ENCODE data around the gene JARID2. TPM values are rescaled to one million over a fixed set of nuclear protein-coding genes. Genes with fewer than 3 reads are reported as not detected.

Gene JARID2
- polyA plus RNA-seq, 1 donor from 2014 or later = 25.5 TPM

GRCh38 chr6:15325540-15325955 lies 79.7 kb downstream of the JARID2 start:
- H3K4me2 ChIP-seq (ENCODE audit: low read length) = no peak overlapping the region
- H3K27ac ChIP-seq (ENCODE audit: low read length) = no peak overlapping the region
- no peaks in the 10 kb centered on the region for H3K9me3 ChIP-seq (ENCODE audit: low read length)
- H3K9ac ChIP-seq (ENCODE audit: low read length) = no peak overlapping the region
- H3K27me3 ChIP-seq (ENCODE audit: insufficient read depth, low read depth, low read length) = no peaks in the 10 kb centered on the region
- TF ChIP-seq POLR2AphosphoS5 (IDR thresholded peaks at IDR 0.05) (no peak), MXI1 (conservative IDR thresholded peaks at IDR 0.05; ENCODE audit: poor library complexity, severe bottlenecking) (no peak), RAD21 (conservative IDR thresholded peaks at IDR 0.05) (no peak), SMC3 (conservative IDR thresholded peaks at IDR 0.05; ENCODE audit: poor library complexity) (no peak), REST (IDR thresholded peaks at IDR 0.05; ENCODE audit: borderline replicate concordance) (no peak), TAF1 (IDR thresholded peaks at IDR 0.05; ENCODE audit: low read depth) (no peak)
- H3K36me3 ChIP-seq (ENCODE audit: insufficient read depth, low read length) = no peaks in the 10 kb centered on the region
- no peaks in the 10 kb centered on the region for H3K9me2 ChIP-seq (ENCODE audit: insufficient read depth, low read length)
- no peak overlapping the region for H2AFZ ChIP-seq (ENCODE audit: low read depth, low read length)
- H3K79me2 ChIP-seq (replicated peaks; ENCODE audit: insufficient read depth, low read length) = peaks cover 78% of the 10 kb centered on the region
- H3F3A ChIP-seq (ENCODE audit: insufficient read depth, low read length, poor library complexity, severe bottlenecking) = no peaks in the 10 kb centered on the region
- H3K4me3 ChIP-seq (ENCODE audit: low read length) = no peak overlapping the region
- H4K20me1 ChIP-seq (ENCODE audit: insufficient read depth) = peaks cover 4% of the 10 kb centered on the region

GRCh38 chr6:15326067-15326614 lies 80.3 kb downstream of the JARID2 start:
- no peak overlapping the region for H3K4me3 ChIP-seq (ENCODE audit: low read length)
- no peaks in the 10 kb centered on the region for H3F3A ChIP-seq (ENCODE audit: insufficient read depth, low read length, poor library complexity, severe bottlenecking)
- no peaks in the 10 kb centered on the region for H3K9me3 ChIP-seq (ENCODE audit: low read length)
- H3K27me3 ChIP-seq (ENCODE audit: insufficient read depth, low read depth, low read length) = no peaks in the 10 kb centered on the region
- no peak overlapping the region for H3K9ac ChIP-seq (ENCODE audit: low read length)
- TF ChIP-seq RAD21 (conservative IDR thresholded peaks at IDR 0.05) (no peak), REST (IDR thresholded peaks at IDR 0.05; ENCODE audit: borderline replicate concordance) (no peak), TAF1 (IDR thresholded peaks at IDR 0.05; ENCODE audit: low read depth) (no peak), EP300 (conservative IDR thresholded peaks at IDR 0.05; ENCODE audit: poor library complexity, severe bottlenecking) (no peak)
- H4K20me1 ChIP-seq (ENCODE audit: insufficient read depth) = peaks cover 3% of the 10 kb centered on the region
- H3K36me3 ChIP-seq (ENCODE audit: insufficient read depth, low read length) = no peaks in the 10 kb centered on the region
- H3K27ac ChIP-seq (ENCODE audit: low read length) = no peak overlapping the region
- H3K79me2 ChIP-seq (replicated peaks; ENCODE audit: insufficient read depth, low read length) = peaks cover 78% of the 10 kb centered on the region
- no peaks in the 10 kb centered on the region for H3K9me2 ChIP-seq (ENCODE audit: insufficient read depth, low read length)
- no peak overlapping the region for H3K4me2 ChIP-seq (ENCODE audit: low read length)
- H2AFZ ChIP-seq (ENCODE audit: low read depth, low read length) = no peak overlapping the region
